Activated naive CD8-positive, alpha-beta T cell treated with anti-CD3 and anti-CD28 coated beads, Interleukin-2, amount 50 U/mL, for 16 hours (primary cell): ENCODE measurements around the gene MMP15.
"Not testable (repeated sequence)": the region's sequence is repeated elsewhere in the genome, so short reads cannot be mapped to it uniquely, and the experiment has no call there.

Experiments used
- DNase-seq: peaks from one replicate; pipeline ENCODE4 v3.0.0-alpha.2; 2020; ENCODE audit warnings: low read depth, low spot score

The MMP15 gene

GRCh38 chr16:58025351-58026138 lies at the start of gene MMP15:
Gene MMP15, plus strand, starts transcription at chr16:58025754. Its CDS starts 597 bp downstream, at chr16:58026351.
- peak; percentile 8 for DNase-seq

GRCh38 chr16:57976331-57976796 lies 49.2 kb upstream of the MMP15 start:
- no peak for DNase-seq

GRCh38 chr16:57977418-57978069 lies 48.0 kb upstream of the MMP15 start:
- no peak for DNase-seq

- DNase-seq = not testable (repeated sequence)
Measured at GRCh38 chr16:57978070-57978465, 47.5 kb upstream of the MMP15 start.

GRCh38 chr16:57979006-57979585 lies 46.5 kb upstream of the MMP15 start:
- no peak for DNase-seq

- no peak for DNase-seq
Measured at GRCh38 chr16:57981636-57982035, 43.9 kb upstream of the MMP15 start.

- DNase-seq = no peak
Measured at GRCh38 chr16:57982385-57982784, 43.2 kb upstream of the MMP15 start.

GRCh38 chr16:57984443-57985203 lies 40.9 kb upstream of the MMP15 start:
- peak; percentile 87 for DNase-seq

- no peak for DNase-seq
Measured at GRCh38 chr16:57985204-57986181, 40.1 kb upstream of the MMP15 start.

- DNase-seq = no peak
Measured at GRCh38 chr16:57986196-57986595, 39.4 kb upstream of the MMP15 start.

GRCh38 chr16:57987441-57988177 lies 37.9 kb upstream of the MMP15 start:
- no peak for DNase-seq

- no peak for DNase-seq
Measured at GRCh38 chr16:57988929-57989328, 36.6 kb upstream of the MMP15 start.

- DNase-seq = no peak
Measured at GRCh38 chr16:57991551-57992059, 33.9 kb upstream of the MMP15 start.

GRCh38 chr16:57992084-57992483 lies 33.5 kb upstream of the MMP15 start:
- DNase-seq = no peak

- DNase-seq = no peak
Measured at GRCh38 chr16:57993438-57993837, 32.1 kb upstream of the MMP15 start.

- no peak for DNase-seq
Measured at GRCh38 chr16:57993897-57994296, 31.7 kb upstream of the MMP15 start.

GRCh38 chr16:57994361-57994760 lies 31.2 kb upstream of the MMP15 start:
- DNase-seq = no peak

- no peak for DNase-seq
Measured at GRCh38 chr16:57994778-57995177, 30.8 kb upstream of the MMP15 start.

- DNase-seq = no peak
Measured at GRCh38 chr16:57995721-57996405, 29.7 kb upstream of the MMP15 start.
